Measurements from ENCODE around the gene S100A14.
"Not testable (repeated sequence)": the region's sequence is repeated elsewhere in the genome, so short reads cannot be mapped to it uniquely, and the experiment has no call there.

The S100A14 gene

GRCh38 chr1:153583976-153584375 lies 32.1 kb downstream of the S100A14 start:
- DNase-seq, result no peak

GRCh38 chr1:153583514-153583913 lies 32.6 kb downstream of the S100A14 start:
- DNase-seq, result not testable (repeated sequence)

GRCh38 chr1:153582836-153583235 lies 33.3 kb downstream of the S100A14 start:
- DNase-seq, result not testable (repeated sequence)

GRCh38 chr1:153578936-153579335 lies 37.2 kb downstream of the S100A14 start:
- no peak for DNase-seq

GRCh38 chr1:153578490-153578889 lies 37.6 kb downstream of the S100A14 start:
- DNase-seq, result no peak

DNA sequence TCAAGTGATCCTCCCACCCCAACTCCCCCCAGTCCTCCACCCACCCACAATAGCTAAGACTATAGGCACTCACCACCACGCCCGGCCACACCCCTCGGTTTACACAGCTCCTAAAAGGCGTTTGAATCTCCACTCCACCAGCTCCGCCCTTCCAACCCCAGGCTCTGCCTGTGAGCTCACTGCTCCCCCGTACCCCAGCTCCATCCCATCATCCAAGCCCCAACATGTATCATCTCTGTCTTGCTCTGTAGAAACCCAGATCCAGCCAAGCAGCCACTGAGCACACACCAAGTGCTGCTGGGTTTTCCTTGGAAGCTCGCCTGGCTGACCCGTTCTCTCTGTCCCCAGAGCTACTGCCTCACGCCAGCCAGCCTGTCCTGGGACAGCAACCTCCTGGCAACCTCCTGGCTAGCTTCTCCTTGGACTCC lies 38.5 kb downstream of the S100A14 start:
- DNase-seq, result no peak

DNA sequence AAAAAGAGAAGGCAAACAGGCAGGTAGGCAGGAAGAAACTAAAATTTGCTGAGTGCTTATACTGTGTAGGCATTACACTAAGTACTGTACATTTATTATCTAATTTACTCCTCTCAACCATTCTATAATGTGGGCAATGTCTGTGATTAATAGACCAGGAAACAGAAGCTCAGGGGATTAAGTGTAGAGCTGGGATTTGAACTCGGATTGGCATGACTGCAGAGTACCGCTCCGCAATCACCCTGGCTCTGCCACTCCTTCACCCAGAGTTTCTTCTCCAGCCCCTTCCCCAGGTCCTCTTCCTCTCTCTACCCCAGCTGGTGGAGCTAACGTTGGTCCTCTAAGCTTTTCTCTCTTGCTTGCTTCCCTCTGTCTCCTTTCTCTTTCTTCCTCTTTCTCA lies 39.0 kb downstream of the S100A14 start:
- DNase-seq, result no peak

GRCh38 chr1:153575497-153575896 lies 40.6 kb downstream of the S100A14 start:
- DNase-seq, result not testable (repeated sequence)

GRCh38 chr1:153575081-153575491 lies 41.0 kb downstream of the S100A14 start:
- not testable (repeated sequence) for DNase-seq

DNA sequence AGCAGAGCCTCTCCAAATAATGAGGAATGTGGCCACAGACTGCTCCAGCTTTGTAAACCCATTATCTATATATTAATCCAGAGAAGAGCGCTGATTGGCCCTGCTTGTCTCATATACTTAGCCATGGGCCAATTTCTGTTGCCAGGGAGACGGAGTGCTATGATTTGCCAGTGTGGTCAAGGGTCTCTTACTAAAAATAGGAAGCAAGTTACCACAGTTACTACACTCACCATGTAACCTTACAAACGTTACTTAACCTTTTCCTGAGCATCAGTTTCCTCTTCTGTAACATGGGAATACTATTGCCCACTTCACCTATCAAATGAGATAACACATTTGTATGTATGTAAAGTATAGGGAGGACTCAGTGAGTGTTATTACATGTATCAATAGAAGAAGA lies 42.8 kb downstream of the S100A14 start:
- no peak for DNase-seq

GRCh38 chr1:153572569-153573015 lies 43.5 kb downstream of the S100A14 start:
- DNase-seq, result peak; percentile 62

- no peak for DNase-seq
These were observed 44.4 kb downstream of the S100A14 start for GRCh38 chr1:153571706-153572105.

- no peak for DNase-seq
These were observed 45.3 kb downstream of the S100A14 start for GRCh38 chr1:153570874-153571273.

GRCh38 chr1:153569465-153569864 lies 46.7 kb downstream of the S100A14 start:
- no peak for DNase-seq

- peak; percentile 74 for DNase-seq
These were observed 47.6 kb downstream of the S100A14 start for GRCh38 chr1:153568367-153569099.

- peak; percentile 16 for DNase-seq
These were observed 48.3 kb downstream of the S100A14 start for GRCh38 chr1:153567621-153568366.

DNA sequence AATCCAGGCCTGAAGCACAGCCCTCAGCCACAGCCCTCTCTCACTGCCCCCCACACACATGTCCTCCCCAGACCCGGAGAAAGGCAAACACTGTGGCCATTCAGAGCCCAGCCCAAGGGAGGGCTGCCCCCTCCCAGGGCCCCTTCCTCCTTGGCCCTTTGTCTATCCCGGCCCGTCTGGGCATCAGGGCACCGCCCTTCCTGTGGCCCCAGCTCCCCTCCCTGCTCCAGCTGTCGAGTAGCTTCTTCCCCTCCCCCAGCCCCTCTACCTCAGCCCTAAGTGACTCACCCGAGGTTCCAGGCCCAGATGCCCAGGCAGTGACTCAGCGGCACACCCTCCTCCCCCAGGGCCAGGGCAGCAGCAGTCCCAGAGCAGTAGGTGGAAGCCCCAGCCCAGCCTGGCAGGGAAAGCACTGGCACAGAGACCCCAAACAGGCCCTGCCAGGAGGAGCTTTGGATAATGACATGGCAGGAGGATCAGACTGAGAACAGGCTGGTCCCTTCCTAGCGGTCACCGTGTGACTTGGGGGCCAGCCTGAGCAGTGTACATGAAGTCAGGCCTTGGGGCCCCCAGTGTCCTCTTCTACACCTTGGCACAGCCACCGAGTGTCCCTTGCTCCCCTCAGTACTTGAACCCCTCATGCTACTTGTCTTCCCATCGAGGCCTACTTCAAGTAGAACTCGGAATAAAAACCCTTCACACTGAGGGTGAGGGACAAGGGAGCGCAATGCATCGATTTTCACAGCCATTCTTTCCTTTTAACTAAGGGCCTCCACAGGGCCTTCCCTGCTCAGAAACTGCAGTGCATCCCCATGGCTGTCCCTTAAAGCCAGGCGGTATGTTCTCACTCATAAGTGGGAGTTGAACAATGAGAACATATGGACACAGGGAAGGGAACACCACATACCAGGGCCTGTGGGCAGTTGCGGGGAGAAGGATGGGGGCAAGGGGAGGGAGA lies 49.4 kb downstream of the S100A14 start:
- peak; percentile 93 for DNase-seq

GRCh38 chr1:153565529-153566374 lies 50.4 kb downstream of the S100A14 start, which contains the start of gene S100A2:
Gene S100A2 (minus strand): TSS chr1:153565844. CDS start chr1:153563877, 1,967 bp downstream.
- DNase-seq, result peak; percentile 66
